GM12891 (cell line): ENCODE measurements around the gene RGS21.

Source experiments
- DNase-seq: peaks from one replicate; pipeline ENCODE4 v3.0.0; 2011; ENCODE audit warnings: low spot score; ENCODE audit not compliant: insufficient read length
- FAIRE-seq: peaks from 2 replicates; lab custom pipeline; 2011; peaks lifted over from hg19 to GRCh38; lab: Jason Lieb, UNC
- PAX5 ChIP-seq: IDR thresholded peaks from 2 replicates; pipeline ENCODE4 v1.6.1; 2011; ENCODE audit warnings: low read length, moderate library complexity, mild to moderate bottlenecking; ENCODE audit not compliant: insufficient read depth, severe bottlenecking
- POLR2A ChIP-seq: IDR thresholded peaks from 2 replicates; pipeline ENCODE4 v1.6.1; 2011; ENCODE audit warnings: low read depth, low read length, control low read depth
- POLR2AphosphoS5 ChIP-seq: IDR thresholded peaks from 2 replicates; pipeline ENCODE4 v1.6.1; 2011; ENCODE audit warnings: low read depth, low read length, control low read depth
- POU2F2 ChIP-seq: IDR thresholded peaks from 2 replicates; pipeline ENCODE4 v1.6.1; 2011; ENCODE audit warnings: low read depth, mild to moderate bottlenecking, control low read depth, low read length, moderate library complexity
- SPI1 ChIP-seq: IDR thresholded peaks from 2 replicates; pipeline ENCODE4 v1.6.1; 2011; ENCODE audit warnings: low read depth, low read length, control low read depth
- TAF1 ChIP-seq: IDR thresholded peaks from 2 replicates; pipeline ENCODE4 v1.6.1; 2011; ENCODE audit warnings: low read depth, low read length, control low read depth

Gene RGS21

GRCh38 chr1:192327997-192328396 is 11.2 kb downstream of the RGS21 start:
- FAIRE-seq (no peak), DNase-seq (no peak)
- TF ChIP-seq POU2F2 (no peak), POLR2AphosphoS5 (no peak), SPI1 (no peak), PAX5 (no peak), POLR2A (no peak), TAF1 (no peak)

DNA sequence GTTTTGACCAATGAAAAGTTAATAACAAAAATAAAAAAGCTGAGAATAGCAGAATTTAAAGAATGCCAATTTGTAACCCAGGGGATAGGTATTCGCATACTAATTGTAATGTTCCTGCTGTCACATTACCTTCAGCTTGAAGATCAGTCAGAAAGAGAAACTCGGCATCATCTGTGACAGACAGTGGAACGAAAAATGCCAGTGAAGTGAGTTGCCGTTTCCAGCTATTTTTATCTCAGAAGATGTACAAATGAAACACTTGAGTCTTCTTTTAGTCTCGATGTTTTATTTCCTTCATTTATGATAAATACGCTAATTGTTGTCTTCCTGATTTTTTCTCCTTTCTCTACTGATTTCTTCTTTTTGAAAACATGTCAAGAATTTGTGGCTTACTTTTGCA is 26.1 kb downstream of the RGS21 start:
- TF ChIP-seq TAF1: no peak
- no peak for TF ChIP-seq POLR2A
- TF ChIP-seq SPI1: no peak
- no peak for TF ChIP-seq POU2F2
- TF ChIP-seq PAX5: no peak
- no peak for TF ChIP-seq POLR2AphosphoS5
- FAIRE-seq: no peak
- DNase-seq: no peak

GRCh38 chr1:192343344-192343743 is 26.6 kb downstream of the RGS21 start:
- TF ChIP-seq PAX5 (no peak), POLR2AphosphoS5 (no peak), SPI1 (no peak), TAF1 (no peak), POU2F2 (no peak), POLR2A (no peak)
- DNase-seq (no peak), FAIRE-seq (no peak)

- FAIRE-seq (no peak), DNase-seq (no peak)
- TF ChIP-seq SPI1: no peak
- TF ChIP-seq POLR2A: no peak
- no peak for TF ChIP-seq PAX5
- TF ChIP-seq POU2F2: no peak
- no peak for TF ChIP-seq TAF1
- no peak for TF ChIP-seq POLR2AphosphoS5
Observed at GRCh38 chr1:192349314-192349713, 32.5 kb downstream of the RGS21 start.

- no peak for FAIRE-seq
- DNase-seq: no peak
- TF ChIP-seq POLR2AphosphoS5 (no peak), TAF1 (no peak), POU2F2 (no peak), SPI1 (no peak)
Observed at GRCh38 chr1:192350356-192350755, 33.6 kb downstream of the RGS21 start.

GRCh38 chr1:192351550-192351949 is 34.8 kb downstream of the RGS21 start:
- TF ChIP-seq SPI1 (no peak), POLR2AphosphoS5 (no peak), POU2F2 (no peak), TAF1 (no peak), POLR2A (no peak), PAX5 (no peak)
- FAIRE-seq: no peak

DNA sequence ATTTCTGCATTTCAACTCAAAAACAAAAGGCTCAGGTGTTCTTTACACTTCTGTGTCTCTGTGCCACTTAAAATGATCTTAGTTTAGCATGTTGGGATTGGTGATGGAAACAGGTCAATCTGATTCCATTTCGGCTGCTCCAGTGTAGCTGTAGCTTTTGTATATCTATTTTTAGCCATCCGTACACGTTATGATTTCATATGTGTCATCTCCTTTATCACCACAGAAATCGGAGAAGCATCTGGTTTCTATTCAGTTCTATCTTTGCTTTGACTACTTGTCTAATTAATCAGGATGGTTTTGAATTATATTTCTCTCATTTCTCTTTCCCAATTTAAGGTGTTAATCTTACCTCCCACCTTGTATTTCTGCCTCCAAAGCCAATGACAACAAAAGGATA is 41.1 kb downstream of the RGS21 start:
- no peak for DNase-seq
- no peak for FAIRE-seq
- TF ChIP-seq SPI1 (no peak), TAF1 (no peak), PAX5 (no peak), POLR2A (no peak)

More at GRCh38 chr1:192351550-192351949, 34.8 kb downstream of the RGS21 start:
- no peak for DNase-seq

GRCh38 chr1:192358402-192358801 is 41.6 kb downstream of the RGS21 start:
- FAIRE-seq: no peak
- DNase-seq: no peak
- TF ChIP-seq POLR2A: no peak
- TF ChIP-seq POLR2AphosphoS5: no peak
- TF ChIP-seq POU2F2: no peak
- TF ChIP-seq SPI1: no peak
- TF ChIP-seq TAF1: no peak
- no peak for TF ChIP-seq PAX5

GRCh38 chr1:192358822-192359221 is 42.0 kb downstream of the RGS21 start:
- FAIRE-seq (no peak), DNase-seq (no peak)
- no peak for TF ChIP-seq POU2F2
- no peak for TF ChIP-seq POLR2A
- no peak for TF ChIP-seq SPI1
- TF ChIP-seq PAX5: no peak
- no peak for TF ChIP-seq POLR2AphosphoS5
- TF ChIP-seq TAF1: no peak

DNA sequence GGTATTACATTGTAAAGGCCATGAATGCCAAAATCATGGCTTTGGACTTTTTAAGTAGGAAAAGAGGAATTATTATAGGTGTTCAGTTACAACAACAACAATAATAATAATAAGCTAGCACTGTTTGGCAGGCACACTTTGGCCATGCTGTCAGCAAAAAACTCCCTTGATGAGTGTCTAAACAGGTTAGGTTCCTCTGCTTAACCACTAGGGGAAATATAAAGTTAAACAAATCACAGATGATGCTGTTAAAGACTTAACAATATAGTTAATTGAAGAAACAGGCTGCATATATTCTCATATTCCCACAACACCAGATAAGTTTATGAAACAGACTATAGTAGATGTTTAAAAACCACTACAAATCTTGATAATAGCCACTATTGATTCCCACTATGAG is 46.4 kb downstream of the RGS21 start:
- DNase-seq (no peak), FAIRE-seq (no peak)
- TF ChIP-seq POU2F2: no peak
- no peak for TF ChIP-seq POLR2A

- DNase-seq: no peak
- TF ChIP-seq TAF1 (no peak), POLR2AphosphoS5 (no peak), SPI1 (no peak), POLR2A (no peak), POU2F2 (no peak), PAX5 (no peak)
- FAIRE-seq: no peak
Observed at GRCh38 chr1:192367436-192367835, 50.6 kb downstream of the RGS21 start.

DNA sequence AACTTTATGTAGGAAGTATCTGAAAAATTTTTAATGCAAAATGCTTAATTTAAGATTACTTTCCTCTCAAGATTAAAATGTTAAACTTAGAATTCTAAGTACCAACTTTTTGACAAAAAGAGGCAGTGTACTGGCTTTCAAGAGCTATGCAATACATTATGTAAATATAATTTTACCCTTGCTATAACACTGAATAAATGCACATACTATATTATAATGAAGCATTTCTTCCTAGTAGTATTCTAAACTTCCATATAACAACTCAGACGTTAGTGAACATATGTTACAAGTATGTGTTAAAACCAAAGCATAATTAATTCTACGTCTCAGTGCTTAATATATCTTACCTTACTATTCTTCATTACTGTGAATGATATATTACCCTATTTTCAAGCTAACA is 58.5 kb downstream of the RGS21 start:
- TF ChIP-seq PAX5 (no peak), SPI1 (no peak), POU2F2 (no peak), POLR2AphosphoS5 (no peak), TAF1 (no peak), POLR2A (no peak)
- FAIRE-seq (no peak), DNase-seq (no peak)
